Endothelial cell of umbilical vein (primary cell): Measurements from ENCODE around the gene AP4B1. TPM values are rescaled to one million over a fixed set of nuclear protein-coding genes. Genes with fewer than 3 reads are reported as not detected.

Experiments
- BruUV-seq: library from RNA; stranded (reverse); fragments of 400-500 nt; replicated peaks from 2 replicates; lab custom pipeline; 2021; lab: Mats Ljungman, UMichigan
- CTCF ChIA-PET: fragments of 300-600, 350-600 bp; sonication (Branson Sonifier 250); formaldehyde crosslinking; loops from one replicate; lab custom pipeline; 2021; ENCODE audit warnings: antibody characterized with exemption, inconsistent platforms; lab: Charles Lee
- POLR2A ChIA-PET: fragments of 300-600, 350-600 bp; sonication (Branson Sonifier 250); formaldehyde crosslinking; loops from one replicate; lab custom pipeline; 2021; ENCODE audit warnings: antibody characterized with exemption, inconsistent platforms; lab: Charles Lee
- DNase-seq: peaks from one replicate; pipeline ENCODE4 v3.0.0-alpha.2; 2011; ENCODE audit warnings: low read depth, low spot score
- FAIRE-seq: peaks from 2 replicates; lab custom pipeline; 2011; peaks lifted over from hg19 to GRCh38; lab: Jason Lieb, UNC
- H2AFZ ChIP-seq: 2 replicates; pipeline ENCODE4 v1.6.0; 2012; ENCODE audit warnings: low read depth, low read length, control low read depth, inconsistent platforms
- H3K27ac ChIP-seq: 2 replicates; pipeline ENCODE4 v1.5.1; 2011; ENCODE audit warnings: low read depth, mild to moderate bottlenecking, control low read depth, low read length, moderate library complexity; ENCODE audit not compliant: insufficient read depth
- H3K27me3 ChIP-seq, 2 experiments: 2 replicates each; pipeline versions ENCODE4 v1.6.0 to v1.6.1; 2011; ENCODE audit warnings: low read length in 2 of 2, mixed read lengths in 1 of 2; ENCODE audit not compliant: control insufficient read depth in 2 of 2, insufficient read depth in 2 of 2
- H3K36me3 ChIP-seq, 2 experiments: 2 replicates in 1 of 2; 3 replicates in 1 of 2; pipeline ENCODE4 v1.5.1; 2011; ENCODE audit warnings: low read length in 2 of 2, mild to moderate bottlenecking in 1 of 2, moderate library complexity in 1 of 2; ENCODE audit not compliant: control insufficient read depth in 2 of 2, insufficient read depth in 2 of 2; ENCODE audit errors: extremely low read depth in 1 of 2
- H3K4me1 ChIP-seq: 3 replicates; pipeline ENCODE4 v1.5.1; 2011; ENCODE audit warnings: mild to moderate bottlenecking, low read length; ENCODE audit not compliant: control insufficient read depth, insufficient read depth; ENCODE audit errors: extremely low read depth
- H3K4me2 ChIP-seq: 2 replicates; pipeline ENCODE4 v1.6.1; 2011; ENCODE audit warnings: low read length, control low read depth, mixed read lengths; ENCODE audit not compliant: insufficient read depth
- H3K4me3 ChIP-seq, 3 experiments: fragments of 200-600 bp in 1 of 3; sonication (generic), shearing (Covaris generic) in 1 of 3; replicated peaks in 1 of 3; 2 replicates each; pipeline ENCODE4 v1.5.1; 2011 to 2016; ENCODE audit warnings: control low read depth in 3 of 3, low read length in 3 of 3, mild to moderate bottlenecking in 2 of 3, inconsistent platforms in 1 of 3, low read depth in 1 of 3, moderate library complexity in 1 of 3; ENCODE audit not compliant: insufficient read depth in 1 of 3
- H3K79me2 ChIP-seq: 2 replicates; pipeline ENCODE4 v1.6.0; 2012; ENCODE audit warnings: low read length, inconsistent platforms; ENCODE audit not compliant: control insufficient read depth, insufficient read depth
- H3K9ac ChIP-seq: replicated peaks from 2 replicates; pipeline ENCODE3; 2011; ENCODE audit warnings: low read length, control low read depth; ENCODE audit not compliant: insufficient read depth; ENCODE audit errors: extremely low read depth
- H3K9me1 ChIP-seq: replicated peaks from 3 replicates; pipeline ENCODE4 v1.6.0; 2011; ENCODE audit warnings: mild to moderate bottlenecking, low read length; ENCODE audit not compliant: control insufficient read depth, insufficient read depth; ENCODE audit errors: extremely low read depth
- H3K9me3 ChIP-seq: replicated peaks from 2 replicates; pipeline ENCODE4 v1.5.1; 2012; ENCODE audit warnings: low read length, inconsistent platforms; ENCODE audit not compliant: control insufficient read depth, insufficient read depth
- H4K20me1 ChIP-seq: replicated peaks from 2 replicates; pipeline ENCODE3; 2011; ENCODE audit warnings: mild to moderate bottlenecking, low read length; ENCODE audit not compliant: control insufficient read depth, insufficient read depth; ENCODE audit errors: extremely low read depth
- CTCF ChIP-seq, 2 donors: IDR thresholded peaks; 1 replicate in 1 of 2; 2 replicates in 1 of 2; pipeline ENCODE4 v1.5.1; 2011; ENCODE audit warnings: low read length in 2 of 2, mild to moderate bottlenecking in 2 of 2, moderate library complexity in 2 of 2, control low read depth in 1 of 2, inconsistent platforms in 1 of 2, low read depth in 1 of 2; ENCODE audit not compliant: insufficient read depth in 1 of 2; ENCODE audit errors: extremely low read depth in 1 of 2
- EZH2 ChIP-seq: IDR thresholded peaks from 2 replicates; pipeline ENCODE4 v1.6.1; 2012; ENCODE audit warnings: borderline replicate concordance, low read depth, mild to moderate bottlenecking, moderate library complexity, low read length, inconsistent platforms; ENCODE audit not compliant: severe bottlenecking
- FOS ChIP-seq: IDR thresholded peaks from 2 replicates; pipeline ENCODE4 v1.6.1; 2011; ENCODE audit warnings: mild to moderate bottlenecking, low read length, moderate library complexity, borderline replicate concordance; ENCODE audit not compliant: insufficient read depth
- GATA2 ChIP-seq: IDR thresholded peaks from 2 replicates; pipeline ENCODE4 v1.7.0; 2011; ENCODE audit warnings: low read depth, mild to moderate bottlenecking, moderate library complexity, mixed read lengths, low read length; ENCODE audit not compliant: insufficient read length, insufficient read depth
- JUN ChIP-seq: IDR thresholded peaks from 2 replicates; pipeline ENCODE4 v1.6.1; 2011; ENCODE audit warnings: borderline replicate concordance, low read depth; ENCODE audit not compliant: insufficient read length, insufficient read depth
- MYC ChIP-seq: IDR thresholded peaks from one replicate; pipeline ENCODE4 v1.6.1; 2011; ENCODE audit warnings: mild to moderate bottlenecking, low read depth, low read length
- POLR2A ChIP-seq: IDR thresholded peaks from 2 replicates; pipeline ENCODE4 v1.6.1; 2012; ENCODE audit warnings: low read depth, mild to moderate bottlenecking, control low read depth, low read length
- POLR2AphosphoS5 ChIP-seq: IDR thresholded peaks from 2 replicates; pipeline ENCODE4 v1.6.1; 2012; ENCODE audit warnings: low read depth, mild to moderate bottlenecking, control low read depth, low read length, moderate library complexity; ENCODE audit not compliant: insufficient read depth
- dilution Hi-C: fragments of 300-500 bp; cut with MboI; formaldehyde crosslinking; loops from one replicate; pipeline ENCODE4 v1.15.0; 2019; ENCODE audit warnings: low sequenced_read_pairs; ENCODE audit not compliant: extremely low pct_ligation_motif_present
- intact Hi-C: fragments of 100-400 bp; cut with micrococcal nuclease; formaldehyde crosslinking; loops from one replicate; pipeline ENCODE4 v1.10.0; 2022
- polyA plus RNA-seq, 4 experiments: library from polyadenylated mRNA; depleted of rRNA in 3 of 4; stranded (reverse) in 3 of 4; unstranded in 1 of 4; fragments of >200 nt; gene quantifications; 2 replicates each; pipeline versions ENCODE4 v1.2.1 to v1.2.3, GENCODE V29; 2011 to 2012; ENCODE audit warnings: missing spikeins in 1 of 4
- total RNA-seq: library from RNA; stranded (reverse); gene quantifications from 2 replicates; pipeline ENCODE4 v1.2.3, GENCODE V29; 2021
- TF ChIP-seq, protein P1 (sequence below): IDR thresholded peaks from 2 replicates; pipeline ENCODE4 v1.6.1; 2011; ENCODE audit not compliant: insufficient read depth, insufficient read length

Gene AP4B1
- total and polyA plus RNA-seq, 2 donors (not counting 3 experiments of a cell fraction or from before 2014, with no cell fraction given), result 21.9 to 33.0 TPM

DNA sequence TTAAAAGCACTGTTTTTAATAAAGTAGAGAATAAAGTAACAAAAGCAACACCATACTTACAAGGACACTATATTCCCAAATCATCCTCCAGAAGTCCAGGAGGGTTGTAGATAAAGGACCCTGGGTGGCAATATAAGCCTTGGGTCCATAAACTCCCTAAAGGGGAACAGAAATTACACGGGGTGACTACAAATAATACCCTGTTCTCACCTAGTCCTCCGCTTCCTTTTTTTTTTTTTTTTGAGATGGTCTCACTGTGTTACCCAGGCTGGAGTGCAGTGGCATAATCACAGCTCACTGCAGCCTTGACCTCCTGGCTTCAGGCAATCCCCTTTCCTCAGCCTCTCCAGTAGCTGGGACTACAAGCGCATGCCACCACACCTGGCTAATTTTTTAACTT, 46.2 kb downstream of the AP4B1 start:
- H3K4me1 ChIP-seq, result peaks cover 14% of the 10 kb centered on the region
- ChIA-PET CTCF (interaction anchor here (1.6 kb wide), 1 partner anchor 8 kb away, joined by 7 read pairs; no protein-coding TSS in a partner anchor), POLR2A (no interaction called here)
- no peak overlapping the region for H2AFZ ChIP-seq
- no peak for DNase-seq
- BruUV-seq, result no TSS peak
- no peak overlapping the region for H3K4me3 ChIP-seq
- no peak for FAIRE-seq
- no peak overlapping the region for H3K9ac ChIP-seq
- dilution Hi-C loops, result no loop called here
- H3K9me1 ChIP-seq, result no peaks in the 10 kb centered on the region
- H3K79me2 ChIP-seq, result no peaks in the 10 kb centered on the region
- H3K4me2 ChIP-seq, result no peak overlapping the region
- H3K36me3 ChIP-seq, result no peaks in the 10 kb centered on the region
- H3K27ac ChIP-seq, result no peak overlapping the region
- TF ChIP-seq POLR2AphosphoS5, result no peak
- no peak for TF ChIP-seq GATA2
- no peak for TF ChIP-seq EZH2
- TF ChIP-seq CTCF (IDR thresholded peaks at IDR 0.05; ENCODE audit: extremely low read depth in 1 of 2, insufficient read depth in 1 of 2, low read depth in 1 of 2, low read length in 2 of 2), result no peak
- TF ChIP-seq FOS, result no peak
- TF ChIP-seq POLR2A, result no peak
- no peak for TF ChIP-seq JUN
- TF ChIP-seq, protein P1, sequence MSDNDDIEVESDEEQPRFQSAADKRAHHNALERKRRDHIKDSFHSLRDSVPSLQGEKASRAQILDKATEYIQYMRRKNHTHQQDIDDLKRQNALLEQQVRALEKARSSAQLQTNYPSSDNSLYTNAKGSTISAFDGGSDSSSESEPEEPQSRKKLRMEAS, result no peak
- no peak for TF ChIP-seq MYC
- H3K9me3 ChIP-seq, result no peaks in the 10 kb centered on the region
- H4K20me1 ChIP-seq, result no peaks in the 10 kb centered on the region
- no peaks in the 10 kb centered on the region for H3K27me3 ChIP-seq
- intact Hi-C loops, result no loop called here
